HG02642 (cell line): Measurements from ENCODE around the gene GANC.
A peak's percentile ranks its signal among the peaks of the same experiment; 100 is the strongest.
"Not testable (repeated sequence)": the region's sequence is repeated elsewhere in the genome, so short reads cannot be mapped to it uniquely, and the experiment has no call there.

ENCODE experiments used
- ATAC-seq: cut with Tn5 transposase; IDR thresholded peaks from one replicate; pipeline ENCODE4 v1.9.1; 2021; ENCODE audit warnings: mild to moderate bottlenecking; ENCODE audit not compliant: unreplicated experiment, poor library complexity

Gene GANC, protein sequence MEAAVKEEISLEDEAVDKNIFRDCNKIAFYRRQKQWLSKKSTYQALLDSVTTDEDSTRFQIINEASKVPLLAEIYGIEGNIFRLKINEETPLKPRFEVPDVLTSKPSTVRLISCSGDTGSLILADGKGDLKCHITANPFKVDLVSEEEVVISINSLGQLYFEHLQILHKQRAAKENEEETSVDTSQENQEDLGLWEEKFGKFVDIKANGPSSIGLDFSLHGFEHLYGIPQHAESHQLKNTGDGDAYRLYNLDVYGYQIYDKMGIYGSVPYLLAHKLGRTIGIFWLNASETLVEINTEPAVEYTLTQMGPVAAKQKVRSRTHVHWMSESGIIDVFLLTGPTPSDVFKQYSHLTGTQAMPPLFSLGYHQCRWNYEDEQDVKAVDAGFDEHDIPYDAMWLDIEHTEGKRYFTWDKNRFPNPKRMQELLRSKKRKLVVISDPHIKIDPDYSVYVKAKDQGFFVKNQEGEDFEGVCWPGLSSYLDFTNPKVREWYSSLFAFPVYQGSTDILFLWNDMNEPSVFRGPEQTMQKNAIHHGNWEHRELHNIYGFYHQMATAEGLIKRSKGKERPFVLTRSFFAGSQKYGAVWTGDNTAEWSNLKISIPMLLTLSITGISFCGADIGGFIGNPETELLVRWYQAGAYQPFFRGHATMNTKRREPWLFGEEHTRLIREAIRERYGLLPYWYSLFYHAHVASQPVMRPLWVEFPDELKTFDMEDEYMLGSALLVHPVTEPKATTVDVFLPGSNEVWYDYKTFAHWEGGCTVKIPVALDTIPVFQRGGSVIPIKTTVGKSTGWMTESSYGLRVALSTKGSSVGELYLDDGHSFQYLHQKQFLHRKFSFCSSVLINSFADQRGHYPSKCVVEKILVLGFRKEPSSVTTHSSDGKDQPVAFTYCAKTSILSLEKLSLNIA (N-terminal part only)

DNA sequence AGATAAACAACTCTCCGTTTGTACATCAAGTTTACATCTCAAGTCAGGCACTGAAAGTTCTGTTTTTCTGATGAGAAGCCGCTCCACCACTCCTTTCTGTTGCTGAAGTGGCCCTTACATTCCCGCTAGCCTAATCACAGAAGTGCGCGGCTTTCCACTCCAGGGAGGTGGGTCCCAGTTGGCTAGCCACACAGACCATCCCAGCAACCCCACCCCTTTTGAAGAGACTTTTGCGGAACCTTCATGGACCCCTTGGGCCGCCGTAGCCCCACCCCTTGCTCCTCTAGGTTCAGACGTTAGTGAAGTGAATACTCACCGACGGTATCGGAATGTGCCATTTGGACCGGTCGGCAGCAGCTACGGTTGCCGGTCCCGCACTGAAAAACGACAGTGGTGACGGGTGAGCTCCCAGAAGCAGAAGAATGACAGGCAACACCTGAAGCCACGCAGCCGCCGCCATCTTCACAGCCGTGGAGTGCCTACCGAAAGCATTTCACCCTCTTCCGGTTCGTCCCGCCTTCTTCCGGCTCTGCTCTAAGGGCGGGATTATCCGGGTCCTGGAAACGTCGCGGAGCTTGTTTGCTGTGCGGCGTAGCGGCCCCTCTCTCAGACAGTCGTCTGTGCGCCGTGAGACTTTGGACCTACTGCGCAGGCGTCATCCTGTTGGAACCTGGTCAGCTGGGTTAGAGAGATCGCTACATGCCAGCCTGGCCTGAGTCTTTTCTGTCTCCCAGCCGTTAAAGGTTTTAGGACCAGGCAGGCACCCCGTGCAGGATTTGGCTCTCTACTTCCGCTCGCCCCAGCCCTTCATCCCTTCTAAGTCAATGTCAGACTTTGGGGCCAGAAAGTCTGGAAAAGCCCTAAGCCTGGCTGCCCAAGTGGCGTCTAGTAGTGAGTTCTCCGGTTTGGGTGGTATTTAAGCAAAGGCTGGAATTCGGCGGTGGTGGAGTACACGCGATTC is at the start of gene GANC, which contains the start of gene TMEM87A:
GANC (plus strand) TSS at position 263 of the 961 bp plus-strand sequence. CDS start 1,281 bp downstream, outside the sequence.
TMEM87A (minus strand) TSS at position 495 of the 961 bp plus-strand sequence; CDS start at position 460, 35 bp downstream.
- peak; percentile 93 for ATAC-seq

DNA sequence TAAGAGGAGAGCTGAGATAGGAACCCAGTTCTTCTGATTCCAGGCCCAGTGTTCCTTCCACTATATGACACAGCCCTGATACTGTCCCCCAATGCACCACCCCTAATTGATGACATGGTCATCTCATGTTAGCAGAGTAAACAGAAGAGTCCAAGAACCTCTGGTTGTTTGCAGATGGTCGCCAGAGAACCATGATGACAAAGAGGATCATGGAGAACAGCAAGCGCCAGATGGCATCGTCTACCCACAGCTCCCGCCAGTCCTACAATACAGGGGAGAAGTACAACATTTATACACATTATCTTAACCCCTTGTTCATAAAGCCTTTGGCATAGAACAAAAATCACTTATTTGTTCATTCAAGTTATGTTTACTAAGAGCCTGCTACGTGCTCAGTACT is 46.4 kb upstream of the GANC start:
- ATAC-seq = no peak

DNA sequence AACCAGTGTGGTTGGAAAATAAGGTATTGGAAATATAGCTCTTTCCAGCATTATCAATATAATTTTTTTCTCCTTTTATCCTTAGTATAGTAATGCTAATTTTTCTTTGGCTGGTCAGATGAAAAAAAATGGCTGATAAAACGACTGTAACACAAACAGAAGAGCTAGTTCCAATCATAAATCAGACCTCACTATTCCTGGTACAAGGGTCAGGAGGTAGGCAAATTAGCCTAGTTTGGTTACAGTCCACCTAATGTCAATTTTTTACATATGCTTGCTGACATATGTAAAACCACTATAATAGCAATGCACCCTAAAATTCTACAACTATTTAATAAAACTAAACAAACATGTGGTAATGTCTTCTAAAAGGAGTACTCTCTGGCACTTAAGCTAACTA is 45.0 kb upstream of the GANC start:
- ATAC-seq = no peak

DNA sequence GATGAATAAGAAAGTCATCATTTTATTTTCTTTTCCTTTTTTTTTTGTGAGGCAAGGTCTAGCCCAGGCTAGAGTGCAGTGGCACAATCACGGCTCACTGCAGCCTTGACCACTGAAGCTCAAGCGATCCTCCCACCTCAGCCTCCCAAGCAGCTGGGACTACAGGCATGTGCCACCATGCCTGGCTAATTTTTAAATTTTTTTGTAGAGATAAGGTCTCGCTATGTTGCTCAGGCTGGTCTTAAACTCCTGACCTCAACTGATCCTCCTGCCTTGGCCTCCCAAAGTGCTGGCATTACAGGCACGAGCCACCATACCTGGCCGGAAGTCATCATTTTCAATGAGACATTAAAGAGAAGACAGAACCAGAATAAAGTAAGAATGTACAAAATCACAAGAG is 44.0 kb upstream of the GANC start:
- not testable (repeated sequence) for ATAC-seq

DNA sequence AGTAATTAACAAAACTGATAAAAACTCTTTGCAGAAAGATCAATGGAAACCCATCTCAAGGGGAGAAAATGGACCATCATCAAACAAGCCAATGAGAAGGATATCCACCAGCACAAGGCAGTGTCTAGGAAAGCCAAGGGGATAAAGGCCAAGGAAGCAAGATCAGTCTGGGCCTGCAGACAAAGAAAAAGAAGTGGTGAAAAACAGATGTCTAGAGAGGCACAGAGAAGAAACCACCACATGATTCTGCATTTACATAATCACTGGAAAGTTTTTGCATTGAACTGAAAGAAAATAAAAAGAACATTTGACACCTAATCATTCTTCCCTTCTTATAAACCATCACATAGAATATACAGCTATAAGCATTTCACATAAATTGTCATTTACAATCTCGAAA is 41.9 kb upstream of the GANC start:
- ATAC-seq = no peak

DNA sequence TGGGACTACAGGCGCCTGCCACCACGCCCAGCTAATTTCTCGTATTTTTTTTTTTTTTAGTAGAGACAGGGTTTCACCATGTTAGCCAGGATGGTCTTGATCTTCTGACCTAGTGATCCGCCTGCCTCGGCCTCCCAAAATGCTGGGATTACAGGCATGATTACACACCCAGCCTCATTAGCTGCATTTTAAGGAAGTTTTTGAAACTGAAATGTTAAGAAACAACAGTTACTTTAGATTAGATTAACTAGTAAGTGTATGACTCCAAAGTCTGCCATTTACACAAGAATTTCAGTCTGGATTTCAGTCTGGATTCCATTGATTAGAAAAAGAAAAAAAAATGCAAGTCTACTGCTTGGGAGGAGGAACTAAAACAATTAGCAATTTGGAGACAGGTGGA is 40.4 kb upstream of the GANC start:
- no peak for ATAC-seq

DNA sequence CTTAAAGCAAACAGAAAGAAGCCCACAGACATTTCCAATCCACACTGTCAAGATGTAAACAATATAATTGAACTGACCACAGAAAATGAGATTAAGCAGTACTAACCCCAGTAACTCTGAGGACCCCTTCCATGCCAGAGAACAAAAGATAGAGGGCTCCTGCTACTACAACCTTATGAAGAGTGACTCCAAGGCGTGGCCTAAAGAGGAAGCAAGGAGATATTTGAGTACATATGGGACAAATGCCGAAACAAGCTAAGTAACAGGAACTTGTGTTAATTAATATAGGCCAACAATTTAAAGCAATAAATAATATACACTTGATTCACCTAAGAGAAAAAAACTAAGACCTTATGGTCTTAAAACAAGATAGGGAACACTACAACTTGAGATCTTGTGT is 39.9 kb upstream of the GANC start:
- no peak for ATAC-seq

DNA sequence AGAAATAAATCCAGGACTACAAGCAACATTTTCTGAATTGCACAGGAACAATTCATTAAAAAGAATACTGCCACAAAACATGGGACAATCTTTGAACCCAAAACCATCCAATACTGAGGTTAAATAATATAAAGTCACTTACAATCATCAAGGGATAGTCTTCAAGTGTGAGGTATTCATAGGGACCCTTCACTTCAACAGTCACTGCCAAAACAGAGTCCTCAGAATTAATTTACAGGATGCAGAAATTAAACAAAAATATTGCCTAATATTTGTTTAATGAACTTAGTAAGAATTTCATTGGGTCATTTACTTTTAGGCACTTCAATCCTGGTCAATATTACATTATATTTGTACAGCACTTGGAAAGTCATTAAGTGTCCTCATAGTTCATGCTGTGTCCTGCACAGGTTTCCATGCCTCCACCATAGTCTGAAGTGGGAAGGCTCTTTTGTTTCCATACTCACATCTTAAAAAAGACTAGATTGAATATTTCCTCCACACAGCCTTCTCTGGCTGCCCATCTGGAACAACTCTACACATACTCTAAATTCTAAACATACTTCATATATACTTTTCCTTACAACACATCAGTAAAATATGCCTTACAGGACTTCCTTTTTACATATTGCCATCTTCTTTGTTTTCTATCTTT is 33.3 kb upstream of the GANC start:
- ATAC-seq = no peak

DNA sequence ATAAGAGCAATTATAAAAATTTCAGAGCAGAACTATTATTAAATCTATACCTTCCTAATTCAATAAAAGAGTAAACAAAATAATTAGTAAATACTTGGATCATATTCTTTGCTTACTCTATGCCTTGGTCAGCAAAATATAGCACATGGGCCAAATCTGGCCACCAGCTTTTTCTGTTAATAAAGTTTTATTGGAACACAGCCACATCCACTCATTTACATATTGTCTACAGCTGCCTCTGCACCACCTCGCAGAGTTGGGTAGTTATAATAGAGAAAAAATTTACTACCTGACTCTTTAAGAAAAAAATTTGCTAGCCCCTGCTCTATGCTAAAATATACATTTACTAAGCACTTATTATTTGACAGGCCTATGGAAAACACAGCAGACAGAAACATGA is 32.2 kb upstream of the GANC start:
- no peak for ATAC-seq

DNA sequence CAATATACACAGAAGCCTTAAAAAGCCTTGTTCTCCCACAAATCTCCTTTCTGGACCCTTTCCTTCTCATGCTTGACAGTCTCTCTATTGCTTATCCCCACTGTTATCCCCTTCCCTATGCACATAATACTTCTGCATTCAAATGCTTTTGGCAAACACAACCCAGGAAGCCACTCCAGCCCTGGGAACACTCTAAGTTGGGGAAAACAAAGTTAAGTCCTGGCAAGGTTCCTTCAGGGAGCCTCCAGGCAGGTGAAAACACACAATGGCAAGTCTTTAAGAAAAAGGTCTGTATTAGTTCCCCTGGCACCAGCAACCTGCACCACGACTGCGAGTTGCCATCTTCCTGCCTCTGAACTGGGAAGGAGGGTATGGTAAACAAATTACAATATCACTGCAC is 19.7 kb upstream of the GANC start:
- ATAC-seq = no peak

DNA sequence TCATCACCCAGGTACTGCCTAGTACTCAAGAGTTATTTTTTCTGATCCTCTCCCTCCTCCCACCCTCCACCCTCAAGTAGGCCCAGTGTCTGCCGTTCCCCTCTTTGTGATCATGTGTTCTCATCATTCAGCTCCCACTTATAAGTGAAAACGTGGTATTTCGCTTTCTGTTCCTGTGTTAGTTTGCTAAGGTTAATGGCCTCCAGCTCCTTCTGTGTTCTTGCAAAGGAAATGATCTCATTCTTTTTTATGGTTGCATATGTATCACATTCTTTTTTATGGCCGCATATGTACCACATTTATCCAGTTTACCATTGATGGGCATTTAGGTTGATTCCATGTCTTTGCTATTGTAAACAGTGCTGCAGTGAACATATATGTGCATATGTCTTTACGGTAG is 8.2 kb upstream of the GANC start:
- ATAC-seq = no peak

DNA sequence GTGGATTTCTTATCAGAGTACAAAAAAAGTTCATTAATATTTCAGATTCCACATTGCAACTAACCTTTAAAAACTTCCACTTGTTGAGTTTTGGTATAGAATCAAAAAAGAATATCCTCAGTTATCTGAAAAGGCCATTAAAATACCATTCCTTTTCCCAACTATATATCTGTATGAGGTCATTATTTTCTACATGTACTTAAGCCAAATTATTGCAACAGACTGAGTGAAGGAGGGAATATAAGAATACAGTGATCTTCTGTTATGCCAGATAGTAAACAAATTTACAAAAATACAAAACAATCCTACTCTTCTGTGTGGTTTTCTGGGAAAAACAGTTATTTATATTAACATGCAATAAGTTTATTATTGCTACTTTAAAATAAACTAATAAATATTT is 5.7 kb upstream of the GANC start:
- no peak for ATAC-seq

DNA sequence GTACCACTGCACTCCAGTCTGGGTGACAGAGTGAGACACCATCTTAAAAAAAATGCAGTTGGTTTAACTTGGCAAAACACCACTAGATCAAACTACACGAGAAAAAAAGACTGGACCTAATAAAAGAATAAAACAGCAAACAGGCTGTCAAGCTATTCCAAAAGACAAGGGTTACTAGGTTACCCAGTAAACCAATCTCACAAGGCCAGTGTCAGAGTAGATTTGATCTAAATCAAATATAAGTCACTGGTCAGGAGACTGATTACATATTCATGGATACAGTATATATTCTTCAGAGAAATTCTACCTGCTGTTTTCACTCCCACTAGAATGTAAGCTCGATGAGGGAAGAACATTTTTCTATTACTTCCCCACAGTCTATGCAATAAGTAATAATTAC is 2.5 kb upstream of the GANC start:
- no peak for ATAC-seq

DNA sequence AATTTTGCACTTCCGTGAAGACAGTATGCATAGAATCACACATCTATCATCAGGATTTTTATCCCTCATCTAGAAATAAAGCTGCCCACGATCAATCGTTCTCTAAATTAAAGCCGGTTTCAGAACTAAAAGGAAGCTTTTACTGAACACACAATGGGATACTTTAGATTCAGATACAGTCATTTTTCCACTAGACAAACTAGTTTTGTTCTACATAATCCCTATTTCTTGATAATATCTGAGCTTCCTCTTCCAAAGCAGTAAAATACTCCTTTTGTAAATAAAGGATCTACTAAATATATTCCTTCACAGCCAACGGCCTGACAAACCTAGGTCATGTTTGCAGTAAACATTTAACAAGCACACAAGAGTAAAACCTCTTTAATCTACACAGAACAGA is 2.0 kb upstream of the GANC start:
- no peak for ATAC-seq

DNA sequence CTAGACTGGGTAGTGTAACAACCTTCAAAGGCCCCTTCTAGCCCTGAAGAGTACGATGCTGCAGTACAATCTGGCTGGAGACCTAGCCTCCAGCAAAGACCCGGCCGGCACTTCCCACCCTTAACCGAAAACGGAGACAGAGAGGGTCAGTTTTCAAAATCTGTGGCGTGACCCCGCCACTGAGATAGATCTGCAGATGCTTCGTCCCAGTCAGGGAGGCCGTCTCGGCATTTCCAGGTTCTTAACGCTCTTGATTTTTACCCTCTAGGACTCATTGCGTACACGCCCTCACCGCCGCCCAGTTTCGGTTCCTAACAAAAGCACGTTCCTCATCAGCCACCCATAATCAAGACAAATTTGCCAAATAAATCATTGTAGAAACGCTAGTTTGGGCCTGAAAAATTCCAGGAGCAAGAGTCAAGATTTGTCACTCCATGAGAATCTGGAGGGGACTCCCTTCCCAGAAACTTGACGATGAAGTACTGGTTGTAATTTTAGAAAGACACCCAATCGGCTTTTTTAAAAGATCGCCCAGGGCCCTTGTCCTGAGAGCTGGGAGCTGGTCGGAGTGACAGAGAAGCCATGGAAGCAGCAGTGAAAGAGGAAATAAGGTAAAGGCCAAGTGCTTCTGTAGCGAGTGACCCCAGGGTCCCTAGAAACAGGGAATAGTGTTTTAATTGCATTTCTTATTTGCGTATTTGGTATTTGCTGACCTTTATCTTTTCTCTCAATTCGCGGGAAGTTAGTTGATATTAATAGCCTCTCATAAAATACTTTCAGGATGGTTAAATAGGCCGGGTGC is 1.1 kb downstream of the GANC start:
- peak; percentile 21 for ATAC-seq

DNA sequence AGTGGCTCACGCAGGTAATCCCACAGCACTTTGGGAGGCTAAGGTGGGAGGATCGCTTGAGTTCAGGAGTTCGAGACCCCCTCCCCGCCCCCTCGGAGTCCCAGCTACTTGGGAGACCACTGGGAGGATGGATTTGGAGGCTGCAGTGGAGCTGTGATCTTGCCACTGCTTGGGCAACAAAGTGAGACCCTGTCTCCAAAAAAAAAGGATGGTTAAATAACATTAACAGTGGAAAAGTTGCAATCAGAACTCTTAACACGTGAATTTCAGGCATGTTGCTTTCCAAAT is 1.6 kb downstream of the GANC start:
- ATAC-seq = no peak

DNA sequence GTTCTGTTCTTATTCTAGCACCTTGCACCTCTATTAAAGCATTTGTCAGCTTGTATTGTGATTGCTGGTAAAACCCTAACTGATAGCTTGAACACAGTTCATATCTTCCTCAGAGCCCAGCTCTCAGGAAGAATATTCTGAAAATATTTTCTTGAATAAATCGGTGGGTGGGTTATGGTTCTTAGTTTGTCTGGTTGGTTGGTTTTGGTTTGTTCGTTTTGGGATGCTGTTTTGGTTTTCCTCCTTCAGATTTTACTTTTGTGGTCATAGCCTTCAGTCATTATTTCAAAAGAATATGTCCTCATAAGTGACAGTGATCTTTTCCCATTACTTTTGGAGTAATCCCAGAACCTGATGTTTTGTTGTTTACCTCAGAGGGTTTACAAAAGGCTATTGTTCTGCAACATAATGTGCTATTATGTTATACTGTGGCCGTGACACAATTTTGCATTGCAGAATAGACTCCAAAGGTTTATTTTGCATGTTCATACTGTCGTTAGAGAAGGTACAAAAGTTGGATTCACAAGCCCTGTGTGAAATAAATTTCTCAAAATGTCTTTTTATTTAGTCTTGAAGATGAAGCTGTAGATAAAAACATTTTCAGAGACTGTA is 2.9 kb downstream of the GANC start:
- ATAC-seq = no peak

DNA sequence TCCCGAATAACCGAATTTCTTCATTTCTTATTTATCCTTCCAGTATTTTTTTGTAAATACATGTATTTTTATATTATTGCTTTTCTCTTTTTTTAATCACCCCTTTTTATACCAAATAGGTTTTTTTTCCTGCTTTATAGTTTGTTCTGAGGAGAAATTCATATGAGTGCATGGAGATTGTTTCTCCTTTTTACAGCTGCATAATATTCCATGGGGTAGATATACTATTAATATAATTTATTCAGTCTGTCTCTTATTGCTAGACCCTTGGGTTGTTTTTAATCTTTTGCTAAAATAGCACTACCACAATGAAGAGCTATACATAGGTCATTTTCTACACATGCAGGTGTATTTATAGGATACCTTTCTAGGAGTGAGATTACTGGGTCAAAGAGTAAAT is 3.8 kb downstream of the GANC start:
- no peak for ATAC-seq

DNA sequence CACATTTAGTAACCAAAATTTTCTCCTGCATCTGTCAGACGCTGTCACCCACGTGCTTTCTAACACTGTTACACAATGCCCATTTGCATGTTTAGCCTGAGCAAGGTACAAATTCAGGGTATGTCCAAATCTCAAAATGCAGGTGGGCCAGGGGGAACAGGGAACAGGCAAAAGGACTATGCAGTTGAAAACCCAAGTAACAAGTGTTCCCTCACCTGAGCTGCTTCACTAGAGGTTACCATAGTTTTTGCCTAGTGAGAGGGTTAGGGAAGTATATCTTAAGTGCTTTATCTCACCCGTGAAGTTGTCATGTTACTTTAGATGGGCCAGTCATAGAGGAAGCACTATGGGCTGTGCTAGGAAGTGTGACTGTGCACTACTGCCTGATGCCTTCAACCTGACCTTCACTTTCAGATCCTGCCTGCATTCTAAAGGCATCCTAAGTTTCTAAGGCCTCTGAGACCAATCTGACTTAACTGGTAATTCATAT is 6.3 kb downstream of the GANC start:
- no peak for ATAC-seq
